Stimulated activated CD4-positive, alpha-beta T cell treated with anti-CD3 and anti-CD28 coated beads, Interleukin-15, amount 100 ng/mL, for 24 hours (primary cell): Measurements from ENCODE around the gene UACA.
"Not testable (repeated sequence)": the region's sequence is repeated elsewhere in the genome, so short reads cannot be mapped to it uniquely, and the experiment has no call there.

Source experiments
- DNase-seq: peaks from one replicate; pipeline ENCODE4 v3.0.0-alpha.2; 2020

The UACA gene, protein sequence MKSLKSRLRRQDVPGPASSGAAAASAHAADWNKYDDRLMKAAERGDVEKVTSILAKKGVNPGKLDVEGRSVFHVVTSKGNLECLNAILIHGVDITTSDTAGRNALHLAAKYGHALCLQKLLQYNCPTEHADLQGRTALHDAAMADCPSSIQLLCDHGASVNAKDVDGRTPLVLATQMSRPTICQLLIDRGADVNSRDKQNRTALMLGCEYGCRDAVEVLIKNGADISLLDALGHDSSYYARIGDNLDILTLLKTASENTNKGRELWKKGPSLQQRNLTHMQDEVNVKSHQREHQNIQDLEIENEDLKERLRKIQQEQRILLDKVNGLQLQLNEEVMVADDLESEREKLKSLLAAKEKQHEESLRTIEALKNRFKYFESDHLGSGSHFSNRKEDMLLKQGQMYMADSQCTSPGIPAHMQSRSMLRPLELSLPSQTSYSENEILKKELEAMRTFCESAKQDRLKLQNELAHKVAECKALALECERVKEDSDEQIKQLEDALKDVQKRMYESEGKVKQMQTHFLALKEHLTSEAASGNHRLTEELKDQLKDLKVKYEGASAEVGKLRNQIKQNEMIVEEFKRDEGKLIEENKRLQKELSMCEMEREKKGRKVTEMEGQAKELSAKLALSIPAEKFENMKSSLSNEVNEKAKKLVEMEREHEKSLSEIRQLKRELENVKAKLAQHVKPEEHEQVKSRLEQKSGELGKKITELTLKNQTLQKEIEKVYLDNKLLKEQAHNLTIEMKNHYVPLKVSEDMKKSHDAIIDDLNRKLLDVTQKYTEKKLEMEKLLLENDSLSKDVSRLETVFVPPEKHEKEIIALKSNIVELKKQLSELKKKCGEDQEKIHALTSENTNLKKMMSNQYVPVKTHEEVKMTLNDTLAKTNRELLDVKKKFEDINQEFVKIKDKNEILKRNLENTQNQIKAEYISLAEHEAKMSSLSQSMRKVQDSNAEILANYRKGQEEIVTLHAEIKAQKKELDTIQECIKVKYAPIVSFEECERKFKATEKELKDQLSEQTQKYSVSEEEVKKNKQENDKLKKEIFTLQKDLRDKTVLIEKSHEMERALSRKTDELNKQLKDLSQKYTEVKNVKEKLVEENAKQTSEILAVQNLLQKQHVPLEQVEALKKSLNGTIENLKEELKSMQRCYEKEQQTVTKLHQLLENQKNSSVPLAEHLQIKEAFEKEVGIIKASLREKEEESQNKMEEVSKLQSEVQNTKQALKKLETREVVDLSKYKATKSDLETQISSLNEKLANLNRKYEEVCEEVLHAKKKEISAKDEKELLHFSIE (N-terminal part only)

DNA sequence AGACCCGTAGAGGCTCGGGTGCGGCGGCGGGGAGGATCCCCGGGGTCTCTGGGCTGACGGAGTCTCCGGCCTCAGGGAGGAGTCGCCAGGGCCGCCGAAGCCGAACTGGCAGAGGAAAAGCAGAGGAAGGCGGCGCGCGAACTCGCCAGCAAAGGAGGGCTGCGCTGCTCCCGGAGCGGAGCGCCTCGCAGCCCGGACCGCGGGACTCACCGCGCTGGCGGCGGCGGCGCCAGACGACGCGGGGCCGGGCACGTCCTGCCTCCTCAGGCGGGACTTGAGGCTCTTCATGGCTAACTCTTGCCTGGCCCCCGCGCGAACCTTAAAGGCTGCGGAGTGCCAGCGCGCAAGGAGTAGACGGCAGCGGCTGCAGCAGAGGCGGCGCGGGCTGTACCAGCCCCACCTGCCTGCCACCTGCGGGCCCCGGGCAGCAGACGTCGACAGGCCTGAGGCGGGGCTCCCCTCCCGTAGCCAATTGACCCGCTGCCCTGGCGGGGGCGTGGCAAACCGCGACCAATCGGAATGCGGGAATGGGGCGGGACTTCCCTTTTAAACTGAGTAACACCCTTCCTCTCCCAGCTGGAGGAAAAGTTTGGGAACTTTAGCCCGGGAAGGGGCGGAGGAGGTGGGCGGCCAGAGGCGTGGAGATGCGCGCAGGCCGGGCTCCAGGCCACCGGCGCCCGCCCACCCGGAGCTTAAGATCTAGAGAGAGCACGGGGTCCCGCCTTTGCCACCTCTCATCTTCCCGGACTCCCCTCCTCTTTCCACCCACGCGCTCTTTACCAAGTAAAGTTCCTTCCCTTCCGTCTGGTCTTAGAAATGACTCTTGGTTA is at the start of gene UACA:
Gene UACA, minus strand, starts transcription at position 439 of the 830 bp plus-strand sequence. Its CDS starts 151 bp downstream, at position 288.
- peak; percentile 90 for DNase-seq

DNA sequence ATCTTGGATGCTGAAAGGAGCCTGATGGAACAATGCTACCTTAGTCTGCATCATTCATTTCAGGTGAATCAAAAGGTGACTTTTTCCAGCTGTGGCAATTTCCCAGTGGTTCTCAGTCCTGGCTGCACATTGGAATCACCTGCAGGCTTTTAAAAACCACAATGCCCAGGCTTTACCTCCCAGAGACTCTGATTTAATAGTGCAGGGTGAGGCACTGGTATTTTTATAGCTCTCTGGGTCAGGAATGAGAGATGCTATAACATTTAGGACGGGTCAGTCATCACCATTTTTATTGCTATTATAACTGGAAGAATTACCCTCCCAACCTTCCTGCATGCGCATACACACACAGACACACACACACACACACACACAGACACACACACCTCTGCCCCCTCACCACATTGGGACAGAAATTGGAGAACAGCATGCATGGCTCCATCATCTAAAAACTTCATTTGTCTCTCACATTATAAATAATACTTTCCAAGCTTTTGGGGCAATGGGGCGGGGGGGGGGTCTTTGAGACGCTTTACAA is 49.5 kb upstream of the UACA start:
- no peak for DNase-seq

DNA sequence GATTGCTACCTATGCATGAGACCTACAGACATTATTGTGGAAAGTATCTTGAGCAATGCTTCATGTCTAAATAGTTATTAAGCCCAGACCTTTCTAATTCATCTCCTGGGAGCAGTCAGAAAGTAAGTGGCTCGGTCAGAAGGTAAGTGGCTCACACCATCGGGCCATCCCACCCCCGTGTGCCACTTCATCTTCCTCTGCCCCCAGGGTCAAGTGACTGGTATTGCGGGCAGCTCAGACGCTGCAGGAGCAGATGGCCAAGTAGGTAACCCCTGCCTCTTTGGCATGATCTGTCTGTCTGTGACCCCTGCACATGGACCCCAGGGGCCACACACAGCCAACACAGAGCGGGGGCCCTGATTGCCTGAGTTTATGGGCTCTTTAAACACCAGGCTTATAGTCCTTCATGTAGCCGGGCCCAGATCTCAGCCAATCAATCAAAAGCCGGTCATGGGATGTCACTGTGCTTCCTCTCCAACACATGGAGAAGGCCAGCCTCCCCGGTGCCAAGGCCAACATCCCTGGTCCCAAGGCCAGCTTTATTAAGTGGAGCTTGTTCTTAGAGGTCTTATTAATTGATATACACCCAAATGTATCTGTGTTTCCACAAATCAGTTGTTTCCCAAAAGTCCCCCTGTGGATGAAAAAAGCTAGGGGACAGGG is 47.7 kb upstream of the UACA start:
- DNase-seq: no peak

DNA sequence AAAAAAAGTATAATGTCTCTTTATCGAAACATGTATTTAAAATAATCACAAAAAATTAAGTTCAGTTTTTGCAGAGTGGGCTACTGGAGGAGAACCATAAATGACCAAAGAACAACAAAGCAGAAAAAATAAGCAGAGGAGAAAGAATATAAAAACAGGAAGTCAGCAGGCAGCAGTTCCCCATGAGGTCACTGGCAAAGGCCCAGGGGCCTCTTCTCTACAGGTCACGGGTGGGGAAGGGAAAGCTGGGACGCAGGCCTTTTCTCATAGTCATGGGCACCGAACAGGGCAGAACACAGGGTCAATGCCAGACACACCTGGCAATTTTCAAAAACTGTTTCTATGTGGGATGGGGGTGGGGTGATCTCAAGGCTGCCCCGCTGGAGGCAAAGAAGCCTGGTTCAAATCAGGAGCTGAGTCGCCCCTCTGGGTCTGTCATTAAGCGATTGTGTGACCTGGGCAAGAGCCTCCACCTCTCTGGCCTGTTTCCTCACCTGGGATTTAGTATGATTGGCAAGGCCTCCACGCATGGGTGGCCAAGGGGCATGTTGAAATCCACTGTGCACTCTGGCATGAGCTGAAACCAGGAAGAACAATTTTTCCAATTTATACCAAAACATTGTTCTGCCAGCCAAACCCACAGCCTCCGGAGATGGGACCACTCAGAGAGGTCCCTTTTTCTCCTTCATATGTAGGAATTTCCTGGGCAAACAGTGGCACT is 43.8 kb upstream of the UACA start:
- no peak for DNase-seq

DNA sequence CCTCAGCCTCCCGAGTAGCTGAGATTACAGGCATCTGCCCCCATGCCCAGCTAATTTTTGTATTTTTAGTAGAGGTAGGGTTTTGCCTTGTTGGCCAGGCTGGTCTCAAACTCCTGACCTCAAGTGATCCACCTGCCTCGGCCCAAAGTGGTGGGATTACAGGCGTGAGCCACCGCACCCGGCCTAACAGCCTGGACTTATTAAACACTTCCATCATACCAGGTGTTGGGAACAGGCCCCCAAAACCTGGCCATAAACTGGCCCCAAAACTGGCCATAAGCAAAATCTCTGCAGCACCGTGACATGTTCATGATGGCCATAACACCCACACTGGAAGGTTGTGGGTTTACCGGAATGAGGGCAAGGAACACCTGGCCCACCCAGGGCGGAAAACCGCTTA is 41.0 kb upstream of the UACA start:
- not testable (repeated sequence) for DNase-seq

DNA sequence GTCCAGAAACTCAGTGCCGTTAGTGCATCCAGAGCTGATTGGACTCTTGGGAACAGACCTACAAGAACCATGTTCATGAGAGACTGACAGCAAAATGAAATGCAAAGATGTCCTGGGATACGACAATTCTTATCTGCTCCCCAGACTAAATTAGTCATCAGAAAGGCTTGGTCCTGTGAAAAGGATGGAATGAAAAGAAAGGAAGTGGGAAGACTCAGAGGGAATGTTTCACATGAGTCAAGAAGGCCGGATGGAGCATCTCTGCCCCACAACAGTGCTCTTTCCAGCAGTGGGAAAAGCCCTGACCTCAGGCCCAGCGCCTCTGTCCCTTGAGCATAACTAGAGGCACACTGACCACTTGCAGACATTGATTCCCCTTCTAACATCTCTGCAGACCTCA is 39.3 kb upstream of the UACA start:
- no peak for DNase-seq

DNA sequence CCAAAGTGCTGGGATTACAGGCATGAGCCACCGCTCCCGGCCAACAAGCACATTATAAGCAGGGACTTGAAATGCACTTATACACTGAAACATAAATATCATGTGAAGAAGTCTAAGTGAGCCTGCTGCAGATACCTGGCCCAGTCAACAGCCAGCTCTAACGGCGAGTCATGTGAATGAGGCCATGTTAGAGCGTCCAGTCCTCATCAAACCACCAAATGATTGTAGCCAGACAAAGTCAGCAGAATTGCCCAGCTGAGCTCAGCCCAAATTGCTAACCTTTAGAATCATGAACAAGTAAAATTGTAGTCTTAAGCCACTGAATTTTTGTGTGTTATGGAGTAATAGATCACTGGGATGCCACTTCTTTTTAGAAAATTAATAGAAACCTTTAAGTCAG is 37.8 kb upstream of the UACA start:
- no peak for DNase-seq

DNA sequence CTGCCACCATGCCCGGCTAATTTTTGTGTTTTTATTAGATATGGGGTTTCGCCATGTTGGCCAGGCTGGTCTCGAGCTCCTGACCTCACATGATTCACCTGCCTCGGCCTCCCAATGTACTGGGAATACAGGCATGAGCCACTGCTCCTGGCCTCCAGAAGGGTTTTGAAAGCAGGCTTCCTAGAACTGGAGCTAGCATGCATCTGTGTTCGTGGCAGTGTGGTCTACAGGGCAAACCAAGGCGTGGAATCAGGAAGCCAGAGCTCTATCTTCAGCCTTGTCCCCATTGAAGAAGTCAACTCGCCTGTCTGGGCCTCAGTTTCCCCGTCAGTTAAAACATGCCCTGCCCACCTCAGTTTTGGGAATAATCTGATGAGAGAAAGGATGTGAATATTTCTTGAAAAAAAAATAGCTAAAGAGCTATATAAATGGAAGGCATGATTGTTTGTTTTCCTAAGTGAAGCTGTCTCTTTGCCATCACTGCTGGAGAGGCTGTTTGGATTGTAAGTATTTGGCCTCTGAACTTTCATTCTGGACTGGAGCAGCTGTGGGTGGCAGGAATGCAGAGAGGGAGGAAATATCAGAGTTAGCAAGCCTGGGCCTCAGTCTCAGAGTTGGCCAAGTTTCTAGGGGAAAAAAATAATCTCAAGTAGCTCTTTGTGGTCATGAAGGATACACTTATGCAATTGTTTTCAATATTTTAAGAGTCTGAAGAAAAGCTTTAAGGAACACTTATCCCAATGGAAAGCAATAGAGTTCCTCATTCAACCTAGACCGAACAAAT is 36.5 kb upstream of the UACA start:
- no peak for DNase-seq

DNA sequence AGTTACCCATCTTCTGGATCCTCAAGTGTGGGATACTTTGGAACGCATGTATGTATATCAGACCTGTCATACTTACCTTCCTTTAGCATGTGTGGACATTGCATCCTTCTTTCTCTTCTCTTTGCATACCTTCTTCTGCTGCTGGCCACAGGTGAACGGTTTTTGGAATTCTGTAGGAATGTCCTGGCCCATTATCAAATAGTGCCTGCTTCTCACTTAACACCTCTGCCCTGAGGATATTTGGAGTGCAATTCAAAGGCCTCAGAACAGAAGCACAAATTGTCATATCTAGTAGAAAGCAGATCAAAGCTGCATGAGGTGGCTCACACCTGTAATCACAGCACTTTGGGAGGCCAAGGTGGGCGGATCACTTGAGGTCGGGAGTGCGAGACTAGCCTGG is 34.1 kb upstream of the UACA start:
- DNase-seq: no peak

DNA sequence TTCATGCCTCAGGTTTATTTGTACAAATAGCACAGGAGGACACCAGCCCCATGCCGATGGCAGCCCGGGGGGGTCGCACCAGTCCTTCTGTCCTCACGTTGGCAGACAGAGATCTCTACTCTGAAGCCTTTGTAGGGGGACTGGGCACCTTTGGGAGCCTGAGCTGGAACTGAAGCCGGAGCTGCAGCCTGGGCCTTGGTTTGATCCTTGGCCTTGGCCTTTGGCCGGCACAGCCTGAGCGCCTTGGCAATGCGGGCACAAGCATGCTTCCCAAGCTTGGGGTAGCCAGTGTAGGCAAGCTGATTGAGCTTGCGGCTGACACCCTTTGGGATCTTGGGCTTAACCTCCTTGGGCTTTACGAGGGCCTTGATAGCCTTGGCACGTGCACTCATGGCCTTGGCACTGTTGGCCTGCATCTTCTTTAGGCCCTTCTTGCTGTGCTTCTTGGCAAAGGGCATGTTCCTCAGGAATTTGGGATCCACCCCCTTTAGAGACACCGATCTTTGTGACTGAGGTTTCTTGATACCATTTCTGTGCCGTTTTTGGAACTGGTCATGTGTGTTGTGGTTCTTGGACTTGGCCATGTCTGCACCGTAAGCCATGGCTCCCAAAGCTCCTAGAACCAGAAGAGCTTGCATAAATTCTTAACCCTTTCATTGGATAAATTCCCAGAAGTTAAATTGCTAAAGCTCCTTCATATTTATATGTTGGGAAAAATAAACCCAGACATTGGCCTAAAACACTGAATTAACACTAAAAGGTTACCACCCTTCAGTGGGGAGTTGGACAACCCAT is 33.4 kb upstream of the UACA start:
- no peak for DNase-seq

DNA sequence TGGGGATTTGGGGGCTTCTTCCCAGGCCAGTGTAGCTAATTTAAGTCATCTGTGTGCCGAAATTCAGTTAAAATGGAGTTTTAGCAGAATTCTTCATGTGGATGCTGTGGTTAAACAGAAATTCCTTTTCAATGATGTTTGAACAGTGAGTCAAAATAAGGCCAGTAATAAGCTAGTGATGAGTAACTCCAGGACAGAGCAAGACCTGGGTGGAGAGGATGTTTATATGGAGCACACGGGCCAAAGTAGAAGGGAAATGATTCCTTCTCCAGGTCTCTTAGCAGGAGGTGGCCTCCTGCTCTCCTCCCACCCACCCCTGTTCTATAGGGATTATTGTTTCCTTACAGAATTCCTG is 31.9 kb upstream of the UACA start:
- DNase-seq: no peak

DNA sequence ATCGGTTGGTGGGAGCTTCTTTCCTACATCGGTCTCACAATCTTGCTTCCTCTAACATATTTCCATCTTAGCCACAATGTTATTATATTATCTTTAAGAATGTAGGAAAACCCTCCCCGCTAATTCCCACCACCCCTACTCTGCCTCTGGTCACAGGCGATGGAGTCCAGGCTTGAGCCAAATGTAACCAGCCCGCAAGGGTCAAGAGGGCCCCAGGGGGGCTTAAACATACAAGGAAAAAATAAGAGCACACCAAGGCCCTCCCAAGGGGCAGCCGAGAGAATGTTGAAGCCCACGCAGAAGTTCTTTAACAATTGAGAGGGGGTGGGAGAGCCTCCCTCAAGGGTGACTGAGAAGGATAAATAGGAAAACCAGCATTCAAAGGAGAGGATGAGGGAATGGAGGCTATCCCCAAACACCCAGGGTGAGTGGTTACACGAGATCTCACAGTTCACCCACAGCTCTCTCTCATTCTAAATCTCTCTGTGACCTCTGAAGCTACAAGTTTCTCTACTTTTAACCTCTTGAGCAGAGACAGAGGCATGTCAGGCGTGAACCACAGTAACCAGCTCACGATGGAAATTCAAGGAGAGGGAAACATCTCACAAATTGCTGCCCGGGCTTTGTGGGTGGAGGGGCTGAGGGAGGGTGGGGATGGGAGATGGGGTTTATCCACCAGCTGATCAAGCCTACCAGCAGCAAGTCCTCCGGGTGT is 31.4 kb upstream of the UACA start:
- DNase-seq: no peak

DNA sequence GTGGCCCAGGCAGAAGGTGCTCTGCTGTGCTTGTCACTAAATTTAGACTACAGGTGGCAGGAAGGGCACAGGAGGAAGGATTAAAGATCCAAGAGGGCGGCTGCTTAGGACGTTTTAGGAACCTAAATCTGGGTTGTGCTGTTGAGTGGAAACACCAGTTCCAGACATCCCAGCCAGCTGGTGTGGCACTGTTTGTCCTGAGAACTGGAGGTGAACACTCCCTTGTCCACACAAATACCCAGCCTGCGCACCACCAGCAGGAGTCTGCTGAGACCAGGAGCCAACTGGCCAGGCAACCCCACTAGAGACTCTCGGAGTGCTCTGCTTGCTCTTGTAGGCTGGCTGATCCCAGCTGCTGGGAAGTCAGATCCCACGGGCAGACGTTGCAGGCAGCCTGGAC is 30.3 kb upstream of the UACA start:
- no peak for DNase-seq

DNA sequence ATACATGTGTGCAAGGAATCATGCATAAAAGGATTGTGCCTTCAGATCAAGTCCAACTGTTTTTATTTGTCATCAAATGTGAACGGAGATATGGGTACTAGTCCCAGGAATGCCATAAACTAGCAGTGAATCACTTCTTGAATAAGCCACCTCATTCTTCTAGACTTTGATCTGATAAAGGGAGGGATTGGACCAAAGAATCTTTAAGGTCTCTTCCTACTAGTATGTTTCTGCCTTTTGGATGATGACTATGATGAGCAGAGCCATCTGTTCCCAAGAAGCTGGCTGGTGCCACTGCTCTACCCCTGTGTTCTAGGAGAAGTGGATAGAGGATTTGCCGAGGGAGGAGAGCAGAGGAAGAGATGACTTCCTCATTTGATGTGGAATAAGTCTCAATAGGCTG is 28.8 kb upstream of the UACA start:
- DNase-seq: no peak

DNA sequence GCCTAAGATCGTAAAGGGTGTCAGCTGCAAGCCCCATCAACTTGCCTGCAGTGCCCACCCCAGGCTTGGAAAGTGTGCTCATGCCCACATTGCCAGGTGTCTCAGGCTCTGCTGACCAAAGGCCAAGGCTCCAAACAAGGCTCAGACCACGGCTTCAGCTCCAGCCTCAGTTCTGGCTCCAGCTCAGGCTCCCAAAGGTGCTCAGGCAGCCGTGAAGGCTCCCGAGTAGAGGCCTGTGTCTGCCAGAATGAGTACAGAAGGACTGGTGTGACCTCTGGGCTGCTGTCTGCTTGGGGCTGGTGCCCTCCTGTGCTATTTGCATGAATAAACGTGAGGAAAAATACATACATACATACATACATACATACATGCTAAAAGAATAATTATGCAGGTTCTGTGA is 27.9 kb upstream of the UACA start:
- DNase-seq: no peak

DNA sequence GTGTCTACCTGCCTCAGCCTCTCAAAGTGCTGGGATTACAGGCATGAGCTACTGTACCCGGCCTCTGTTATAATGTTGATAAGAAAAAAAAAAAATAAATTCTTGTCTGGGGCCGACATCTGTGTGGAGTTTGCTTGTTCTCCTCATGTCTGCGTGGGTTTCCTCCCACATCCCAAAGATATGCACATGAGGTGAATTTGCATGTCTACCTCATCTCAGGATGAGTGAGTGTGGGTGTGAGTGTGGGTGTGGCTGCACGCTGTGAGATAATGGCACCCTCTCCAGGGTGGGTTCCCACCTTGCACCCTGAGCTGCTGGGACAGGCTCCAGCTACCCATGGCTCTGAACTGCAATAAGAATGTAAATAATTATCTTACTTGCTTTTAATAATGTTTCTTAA is 25.9 kb upstream of the UACA start:
- DNase-seq: no peak

DNA sequence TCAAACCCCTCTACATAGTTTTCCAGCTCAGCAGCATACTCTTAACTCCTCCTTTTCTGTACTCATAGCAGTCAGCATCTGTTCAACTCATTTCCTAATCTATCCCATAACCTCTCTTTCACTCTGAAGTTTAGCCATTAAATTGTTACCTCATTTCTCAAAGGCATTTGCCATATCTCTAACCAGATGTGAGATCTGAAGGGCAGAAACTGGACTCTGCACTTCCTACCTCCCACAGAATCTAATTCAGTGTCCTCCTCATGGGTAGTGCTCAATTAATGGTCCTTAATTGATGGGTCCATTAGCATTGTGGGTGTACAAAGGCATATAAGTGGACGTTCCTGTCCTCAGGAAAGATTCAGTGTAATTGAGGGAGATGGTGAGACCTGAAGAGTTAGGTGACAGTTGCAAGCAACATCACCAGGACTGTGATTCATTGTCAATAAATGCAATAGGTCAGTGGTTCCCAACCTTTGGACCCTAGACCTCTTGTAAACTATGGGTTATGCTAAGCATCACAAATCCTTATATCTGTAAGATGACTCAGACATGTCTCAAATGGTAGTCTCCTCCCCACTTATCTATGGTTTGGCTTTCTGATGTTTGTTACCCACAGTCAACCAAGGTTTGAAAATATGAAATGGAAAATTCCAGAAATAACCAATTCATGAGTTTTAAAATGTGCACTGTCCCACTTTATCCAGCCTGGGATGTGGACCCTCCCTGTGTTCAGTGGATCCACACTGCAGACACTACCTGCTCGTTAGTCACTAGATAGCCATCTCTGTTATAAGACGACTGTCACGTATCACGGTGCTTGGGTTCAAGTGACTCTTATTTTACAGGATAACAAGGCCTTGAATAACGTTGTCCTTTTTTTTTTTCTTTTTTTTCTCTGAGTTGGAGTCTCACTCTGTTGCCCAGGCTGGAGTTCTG is 25.0 kb upstream of the UACA start:
- no peak for DNase-seq
